ENCODE data around the gene PTBP3. TPM values are rescaled to one million over a fixed set of nuclear protein-coding genes. Genes with fewer than 3 reads are reported as not detected.
A peak's percentile ranks its signal among the peaks of the same experiment; 100 is the strongest.

PTBP3 gene
- total RNA-seq, 1 experiment from 2014 or later: 73.1 TPM

GRCh38 chr9:112348257-112349007 lies 15.0 kb upstream of the PTBP3 start:
- Mint-ChIP-seq H3K4me1 (ENCODE audit: low read depth, unreplicated experiment) (peaks cover 12% of the 10 kb centered on the region), H3K4me3 (ENCODE audit: low read depth, unreplicated experiment) (peak overlapping the region; percentile 66), H3K9me3 (ENCODE audit: low read depth, unreplicated experiment) (no peaks in the 10 kb centered on the region), H3K36me3 (ENCODE audit: insufficient read depth, unreplicated experiment) (peaks cover 11% of the 10 kb centered on the region), H3K27ac (ENCODE audit: unreplicated experiment) (peak overlapping the region; percentile 83), H3K27me3 (ENCODE audit: unreplicated experiment) (no peaks in the 10 kb centered on the region)
- TF ChIP-seq CTCF (IDR thresholded peaks at IDR 0.05; ENCODE audit: unreplicated experiment): no peak
- intact Hi-C loops (cut with micrococcal nuclease; ENCODE audit: unreplicated experiment): no loop called here
- DNase-seq: peak; percentile 66
- CTCF ChIA-PET: no interaction called here
- BruUV-seq (replicated peaks): no TSS peak

- BruUV-seq (replicated peaks): no TSS peak
- DNase-seq: no peak
- CTCF ChIA-PET: no interaction called here
- Mint-ChIP-seq H3K36me3 (ENCODE audit: insufficient read depth, unreplicated experiment) (no peaks in the 10 kb centered on the region), H3K27me3 (ENCODE audit: unreplicated experiment) (no peaks in the 10 kb centered on the region), H3K4me3 (ENCODE audit: low read depth, unreplicated experiment) (no peak overlapping the region), H3K27ac (ENCODE audit: unreplicated experiment) (peak overlapping the region; percentile 61), H3K9me3 (ENCODE audit: low read depth, unreplicated experiment) (no peaks in the 10 kb centered on the region), H3K4me1 (ENCODE audit: low read depth, unreplicated experiment) (peaks cover 26% of the 10 kb centered on the region)
- no peak for TF ChIP-seq CTCF (IDR thresholded peaks at IDR 0.05; ENCODE audit: unreplicated experiment)
- intact Hi-C loops (cut with micrococcal nuclease; ENCODE audit: unreplicated experiment): no loop called here
These were observed 8.3 kb upstream of the PTBP3 start for GRCh38 chr9:112341730-112342129.

- intact Hi-C loops (cut with micrococcal nuclease; ENCODE audit: unreplicated experiment): no loop called here
- H3K9me3 Mint-ChIP-seq (ENCODE audit: low read depth, unreplicated experiment): no peaks in the 10 kb centered on the region
- no peak for TF ChIP-seq CTCF (IDR thresholded peaks at IDR 0.05; ENCODE audit: unreplicated experiment)
These were observed 6.5 kb upstream of the PTBP3 start for GRCh38 chr9:112339886-112340285.

GRCh38 chr9:112338561-112338960 lies 5.1 kb upstream of the PTBP3 start:
- no peak for DNase-seq
- Mint-ChIP-seq H3K4me1 (ENCODE audit: low read depth, unreplicated experiment) (peaks cover 26% of the 10 kb centered on the region), H3K9me3 (ENCODE audit: low read depth, unreplicated experiment) (no peaks in the 10 kb centered on the region), H3K4me3 (ENCODE audit: low read depth, unreplicated experiment) (no peak overlapping the region), H3K36me3 (ENCODE audit: insufficient read depth, unreplicated experiment) (peaks cover 10% of the 10 kb centered on the region), H3K27ac (ENCODE audit: unreplicated experiment) (peak overlapping the region; percentile 27), H3K27me3 (ENCODE audit: unreplicated experiment) (no peaks in the 10 kb centered on the region)
- intact Hi-C loops (cut with micrococcal nuclease; ENCODE audit: unreplicated experiment): no loop called here
- CTCF ChIA-PET: interaction anchor here (0.6 kb wide), 2 partner anchors 18 to 412 kb away, joined by 3 to 7 read pairs; no protein-coding TSS in a partner anchor
- no TSS peak for BruUV-seq (replicated peaks)
- TF ChIP-seq CTCF (IDR thresholded peaks at IDR 0.05; ENCODE audit: unreplicated experiment): no peak

More at GRCh38 chr9:112339886-112340285, 6.5 kb upstream of the PTBP3 start:
- Mint-ChIP-seq H3K36me3 (ENCODE audit: insufficient read depth, unreplicated experiment) (no peaks in the 10 kb centered on the region), H3K4me3 (ENCODE audit: low read depth, unreplicated experiment) (no peak overlapping the region), H3K27ac (ENCODE audit: unreplicated experiment) (no peak overlapping the region), H3K27me3 (ENCODE audit: unreplicated experiment) (no peaks in the 10 kb centered on the region), H3K4me1 (ENCODE audit: low read depth, unreplicated experiment) (peaks cover 26% of the 10 kb centered on the region)
- DNase-seq: no peak
- CTCF ChIA-PET: no interaction called here
- no TSS peak for BruUV-seq (replicated peaks)

Measured in Calu3 (cell line).